Loucy (cell line): Measurements from ENCODE around the gene GSTT2B.
"Not testable (repeated sequence)": the region's sequence is repeated elsewhere in the genome, so short reads cannot be mapped to it uniquely, and the experiment has no call there.

Source experiments
- H2AFZ ChIP-seq: fragments of 200-600 bp; sonication (generic); 2 replicates; pipeline ENCODE4 v1.6.0; 2016; ENCODE audit warnings: antibody characterized with exemption, mild to moderate bottlenecking, low read length, moderate library complexity
- H3F3A ChIP-seq: fragments of 200-600 bp; 2 replicates; pipeline ENCODE4 v1.6.0; 2016; ENCODE audit warnings: antibody characterized with exemption, low read depth, mild to moderate bottlenecking
- H3K27me3 ChIP-seq: fragments of 200-600 bp; sonication (generic); 2 replicates; pipeline ENCODE4 v1.6.1; 2014; ENCODE audit warnings: low read length, mild to moderate bottlenecking; ENCODE audit not compliant: insufficient read depth, poor library complexity, severe bottlenecking
- H3K36me3 ChIP-seq: fragments of 200-600 bp; sonication (generic); 2 replicates; pipeline ENCODE4 v1.6.1; 2016; ENCODE audit warnings: low read length; ENCODE audit not compliant: insufficient read depth
- H3K4me1 ChIP-seq: fragments of 200-600 bp; sonication (generic); 2 replicates; pipeline ENCODE4 v1.5.1; 2014; ENCODE audit warnings: low read length, mild to moderate bottlenecking; ENCODE audit not compliant: insufficient read depth, poor library complexity, severe bottlenecking
- H3K4me2 ChIP-seq: fragments of 200-600 bp; sonication (generic); 2 replicates; pipeline ENCODE4 v1.6.0; 2014; ENCODE audit warnings: antibody characterized with exemption, low read length, low read depth, mild to moderate bottlenecking; ENCODE audit not compliant: poor library complexity, severe bottlenecking
- H3K4me3 ChIP-seq: fragments of 200-600 bp; sonication (generic); 2 replicates; pipeline ENCODE4 v1.5.1; 2014; ENCODE audit warnings: low read length, mild to moderate bottlenecking, mixed read lengths; ENCODE audit not compliant: poor library complexity, severe bottlenecking
- H3K79me2 ChIP-seq: fragments of 200-600 bp; sonication (generic); 2 replicates; pipeline ENCODE4 v1.6.1; 2014; ENCODE audit warnings: low read length; ENCODE audit not compliant: insufficient read depth
- H3K9ac ChIP-seq: fragments of 200-600 bp; sonication (generic); 2 replicates; pipeline ENCODE4 v1.6.0; 2014; ENCODE audit warnings: mild to moderate bottlenecking, low read depth, low read length, moderate library complexity; ENCODE audit not compliant: poor library complexity, severe bottlenecking
- H3K9me2 ChIP-seq: fragments of 200-600 bp; sonication (generic); replicated peaks from 2 replicates; pipeline ENCODE4 v1.6.1; 2016; ENCODE audit warnings: low read depth, low read length, mixed read lengths
- H3K9me3 ChIP-seq: fragments of 200-600 bp; sonication (generic); 2 replicates; pipeline ENCODE4 v1.6.1; 2014; ENCODE audit warnings: mild to moderate bottlenecking, antibody characterized with exemption, low read length, low read depth; ENCODE audit not compliant: insufficient read depth
- H4K20me1 ChIP-seq: fragments of 200-600 bp; sonication (generic); 2 replicates; pipeline ENCODE4 v1.6.0; 2014; ENCODE audit warnings: antibody characterized with exemption, low read length, mild to moderate bottlenecking; ENCODE audit not compliant: insufficient read depth, poor library complexity, severe bottlenecking
- EZH2phosphoT487 ChIP-seq: fragments of 200-600 bp; IDR thresholded peaks from 2 replicates; pipeline ENCODE4 v1.6.1; 2018; ENCODE audit warnings: antibody characterized with exemption, mild to moderate bottlenecking, moderate library complexity, borderline replicate concordance
- TF ChIP-seq, protein P1 (sequence below): fragments of 200-600 bp; sonication (generic); conservative IDR thresholded peaks from 2 replicates; pipeline ENCODE4 v1.5.1; 2014; ENCODE audit warnings: mild to moderate bottlenecking, antibody characterized with exemption, low read length

Gene GSTT2B

DNA sequence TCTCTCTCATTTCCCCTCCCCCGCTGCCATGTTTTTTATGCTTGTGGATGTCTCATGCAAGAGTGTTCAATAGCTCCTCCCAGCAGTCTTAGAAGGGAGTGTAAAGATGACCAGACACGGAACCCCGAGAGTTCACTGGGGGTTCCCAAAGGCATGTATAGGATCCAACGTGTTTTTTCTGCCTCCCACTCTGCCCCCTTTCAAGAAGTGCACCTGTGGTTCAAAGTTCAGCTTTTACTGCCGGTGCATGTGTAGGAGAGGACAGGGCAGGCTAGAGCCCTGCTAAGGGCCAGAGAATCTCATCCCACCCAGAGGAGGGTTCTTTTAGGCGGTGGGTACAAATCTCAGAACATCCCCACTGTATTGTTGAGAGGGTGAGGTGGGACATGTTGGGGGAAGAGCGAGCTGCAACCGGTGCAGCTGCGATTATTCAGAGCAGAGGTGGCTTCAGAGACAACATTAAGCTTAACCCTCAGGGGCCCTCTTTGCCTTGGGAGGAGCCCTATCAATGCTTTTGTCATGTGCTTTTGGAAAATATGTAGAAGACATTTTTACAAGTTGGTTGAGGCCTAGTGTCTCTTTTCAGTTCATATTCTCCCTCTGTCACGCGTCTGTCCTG, 52.3 kb downstream of the GSTT2B start:
- Histone ChIP-seq H3K4me1 (peaks cover 29% of the 10 kb centered on the region), H3K9me3 (no peaks in the 10 kb centered on the region), H3K9me2 (no peaks in the 10 kb centered on the region), H3K4me2 (no peak overlapping the region), H3K27me3 (no peaks in the 10 kb centered on the region), H3K4me3 (no peak overlapping the region), H3K36me3 (no peaks in the 10 kb centered on the region), H3F3A (no peaks in the 10 kb centered on the region), H3K9ac (no peak overlapping the region), H4K20me1 (no peaks in the 10 kb centered on the region), H3K79me2 (peaks cover 11% of the 10 kb centered on the region; the same call in 1 of the 2 replicates), H2AFZ (no peak overlapping the region)
- TF ChIP-seq, protein P1, sequence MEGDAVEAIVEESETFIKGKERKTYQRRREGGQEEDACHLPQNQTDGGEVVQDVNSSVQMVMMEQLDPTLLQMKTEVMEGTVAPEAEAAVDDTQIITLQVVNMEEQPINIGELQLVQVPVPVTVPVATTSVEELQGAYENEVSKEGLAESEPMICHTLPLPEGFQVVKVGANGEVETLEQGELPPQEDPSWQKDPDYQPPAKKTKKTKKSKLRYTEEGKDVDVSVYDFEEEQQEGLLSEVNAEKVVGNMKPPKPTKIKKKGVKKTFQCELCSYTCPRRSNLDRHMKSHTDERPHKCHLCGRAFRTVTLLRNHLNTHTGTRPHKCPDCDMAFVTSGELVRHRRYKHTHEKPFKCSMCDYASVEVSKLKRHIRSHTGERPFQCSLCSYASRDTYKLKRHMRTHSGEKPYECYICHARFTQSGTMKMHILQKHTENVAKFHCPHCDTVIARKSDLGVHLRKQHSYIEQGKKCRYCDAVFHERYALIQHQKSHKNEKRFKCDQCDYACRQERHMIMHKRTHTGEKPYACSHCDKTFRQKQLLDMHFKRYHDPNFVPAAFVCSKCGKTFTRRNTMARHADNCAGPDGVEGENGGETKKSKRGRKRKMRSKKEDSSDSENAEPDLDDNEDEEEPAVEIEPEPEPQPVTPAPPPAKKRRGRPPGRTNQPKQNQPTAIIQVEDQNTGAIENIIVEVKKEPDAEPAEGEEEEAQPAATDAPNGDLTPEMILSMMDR, result no peak
- TF ChIP-seq EZH2phosphoT487, result no peak

DNA sequence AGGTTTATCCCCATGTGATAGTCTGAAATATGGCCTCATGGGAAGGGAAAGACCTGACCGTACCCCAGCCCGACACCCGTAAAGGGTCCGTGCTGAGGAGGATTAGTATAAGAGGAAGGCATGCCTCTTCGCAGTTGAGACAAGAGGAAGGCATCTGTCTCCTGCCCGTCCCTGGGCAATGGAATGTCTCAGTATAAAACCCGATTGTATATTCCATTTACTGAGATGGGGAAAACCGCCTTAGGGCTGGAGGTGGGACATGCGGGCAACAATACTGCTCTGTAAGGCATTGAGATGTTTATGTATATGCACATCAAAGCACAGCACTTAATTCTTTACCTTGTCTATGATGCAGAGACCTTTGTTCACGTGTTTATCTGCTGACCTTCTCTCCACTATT, 53.6 kb downstream of the GSTT2B start:
- H3K4me2 ChIP-seq, H3F3A ChIP-seq, H3K9ac ChIP-seq, H3K27me3 ChIP-seq, H3K4me3 ChIP-seq, H2AFZ ChIP-seq, H3K36me3 ChIP-seq, H3K9me3 ChIP-seq, H3K79me2 ChIP-seq, H4K20me1 ChIP-seq, H3K9me2 ChIP-seq: not testable (repeated sequence)
- H3K4me1 ChIP-seq, result peaks cover 17% of the 10 kb centered on the region
